GM19193 (cell line): ENCODE measurements around the gene TTC19.

ENCODE experiments used
- POLR2A ChIP-seq: IDR thresholded peaks from 4 replicates; pipeline ENCODE4 v1.6.1; 2011; ENCODE audit not compliant: insufficient read depth, insufficient read length; ENCODE audit errors: extremely low read depth

The TTC19 gene

DNA sequence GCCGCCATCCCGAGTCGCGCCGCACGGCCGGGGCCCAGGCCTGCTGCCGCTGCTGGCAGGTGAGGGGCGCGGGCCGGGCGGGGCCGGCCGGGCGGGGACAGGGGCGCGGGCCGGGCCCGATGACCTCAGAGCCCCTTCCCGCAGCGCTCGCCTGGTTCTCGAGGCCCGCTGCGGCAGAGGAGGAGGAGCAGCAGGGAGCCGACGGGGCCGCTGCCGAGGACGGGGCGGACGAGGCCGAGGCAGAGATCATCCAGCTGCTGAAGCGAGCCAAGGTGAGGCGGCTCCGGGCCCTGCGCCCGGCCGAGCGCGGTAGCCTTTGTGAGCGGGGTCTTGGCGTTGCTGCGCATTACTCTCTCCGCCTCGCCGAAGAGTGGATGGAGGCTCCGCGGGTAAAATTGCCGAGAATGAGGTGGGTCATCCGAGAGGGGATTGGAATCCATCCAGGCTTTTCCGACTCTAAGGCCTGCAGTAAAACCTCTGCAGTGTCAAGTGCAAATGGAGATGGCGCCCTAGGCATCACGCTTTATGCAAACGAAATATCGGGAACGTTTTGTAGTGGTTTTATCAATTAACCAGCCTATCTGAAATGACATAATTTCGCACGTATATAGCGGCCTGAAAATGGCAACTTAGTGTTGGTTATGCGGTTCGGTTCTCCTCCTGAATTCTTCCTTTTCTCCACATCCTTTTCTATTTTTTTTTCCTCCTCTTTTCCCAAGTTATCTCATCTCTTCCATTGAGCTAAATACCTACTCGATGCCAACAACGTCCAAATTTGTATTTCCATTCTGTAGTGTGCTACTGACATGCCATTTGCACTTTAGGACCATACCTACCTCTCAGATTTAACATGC is 577 bp downstream of the TTC19 start:
- no peak for TF ChIP-seq POLR2A

DNA sequence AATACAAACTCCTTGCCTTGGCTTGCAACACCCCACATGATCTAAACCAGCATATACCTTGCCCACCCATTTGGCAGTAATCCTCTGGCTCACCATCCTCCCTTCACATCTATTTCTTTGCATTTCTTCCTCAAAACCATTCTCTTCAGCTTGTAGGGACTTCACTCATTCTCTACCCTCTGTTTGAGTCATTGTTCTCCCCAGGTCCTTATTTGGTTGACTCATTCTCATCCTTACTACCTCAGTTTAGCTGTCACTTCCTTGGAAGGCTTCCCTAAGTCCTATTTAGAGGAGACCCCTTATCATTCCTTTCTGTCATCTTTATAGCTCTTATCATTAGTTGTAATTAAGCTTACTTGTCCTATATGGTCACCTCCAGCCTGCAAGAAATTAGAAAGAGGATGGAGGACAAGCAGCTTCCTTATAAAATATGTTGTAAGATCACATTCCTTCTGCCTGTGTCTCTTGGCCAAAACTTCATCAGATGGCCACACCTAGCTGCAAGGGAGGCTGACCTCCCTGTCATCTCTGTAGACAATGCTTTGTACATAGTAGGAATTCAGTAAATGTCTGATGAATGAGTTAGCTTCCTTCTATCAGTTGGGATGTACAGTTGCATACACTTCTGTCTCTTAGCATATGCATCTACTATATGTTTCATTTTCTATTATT is 1.7 kb downstream of the TTC19 start:
- TF ChIP-seq POLR2A = no peak

DNA sequence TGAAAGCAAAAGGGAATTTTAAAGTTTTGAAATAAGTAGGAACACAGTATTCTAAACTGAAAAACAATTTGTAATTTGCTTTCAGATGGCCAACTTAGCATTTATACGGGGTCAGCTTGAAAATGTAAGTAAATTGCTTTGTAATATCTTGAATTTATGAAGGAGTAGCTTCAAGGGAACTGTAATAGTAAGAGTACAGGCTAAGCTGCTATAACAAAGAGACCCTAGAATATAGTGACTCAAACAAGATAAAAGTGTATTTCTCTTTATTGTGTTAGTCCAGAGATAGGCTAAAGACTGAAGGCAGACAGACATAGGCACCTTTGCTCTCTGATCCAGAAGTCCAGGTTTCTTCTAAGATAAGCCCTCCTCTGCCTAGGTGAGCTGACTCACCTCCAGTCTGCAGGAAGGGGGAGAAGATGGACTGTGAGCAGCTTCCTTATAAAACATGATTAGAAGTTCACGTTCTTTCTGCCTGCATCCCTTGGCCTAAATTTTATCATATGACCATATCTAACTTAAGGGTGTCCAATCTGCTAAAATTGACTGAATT is 3.2 kb downstream of the TTC19 start:
- TF ChIP-seq POLR2A = no peak

DNA sequence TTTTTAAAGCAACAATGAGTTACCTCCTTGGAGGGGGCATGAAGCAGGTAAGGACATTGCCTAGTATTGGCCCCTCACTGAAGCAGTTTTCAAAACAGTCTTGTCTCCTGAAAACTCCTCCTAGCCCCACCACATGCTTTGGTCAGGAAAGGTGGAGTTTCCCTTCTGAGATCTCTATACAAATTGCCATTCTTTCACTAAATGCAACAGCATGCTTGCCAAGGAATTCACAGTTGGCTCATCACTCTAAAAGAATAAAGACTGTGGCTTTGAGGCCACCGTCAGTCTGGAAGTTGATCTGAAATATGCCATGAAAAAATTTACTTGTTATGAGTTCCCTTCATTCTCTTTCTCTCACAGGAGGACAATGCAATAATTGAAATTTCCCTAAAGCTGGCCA is 4.2 kb downstream of the TTC19 start:
- no peak for TF ChIP-seq POLR2A

DNA sequence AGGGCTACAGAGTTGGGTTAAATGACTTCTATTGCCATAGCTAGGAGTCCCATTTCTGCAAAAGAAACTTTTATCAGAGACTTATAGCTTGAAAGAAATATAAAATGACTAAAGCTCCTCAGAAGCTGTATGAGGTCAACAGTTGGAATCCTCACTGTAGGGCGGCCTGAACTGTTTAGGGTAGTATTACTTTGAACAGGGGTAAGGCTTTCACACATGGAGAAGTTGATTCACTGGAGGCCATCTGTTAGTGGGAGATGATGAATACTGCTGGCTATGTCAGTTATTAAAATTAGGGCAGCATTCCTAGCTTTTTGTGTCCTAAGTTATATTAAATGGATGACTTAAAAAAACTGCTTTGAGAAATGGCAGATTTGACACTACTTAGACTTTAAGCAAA is 6.0 kb downstream of the TTC19 start:
- no peak for TF ChIP-seq POLR2A

DNA sequence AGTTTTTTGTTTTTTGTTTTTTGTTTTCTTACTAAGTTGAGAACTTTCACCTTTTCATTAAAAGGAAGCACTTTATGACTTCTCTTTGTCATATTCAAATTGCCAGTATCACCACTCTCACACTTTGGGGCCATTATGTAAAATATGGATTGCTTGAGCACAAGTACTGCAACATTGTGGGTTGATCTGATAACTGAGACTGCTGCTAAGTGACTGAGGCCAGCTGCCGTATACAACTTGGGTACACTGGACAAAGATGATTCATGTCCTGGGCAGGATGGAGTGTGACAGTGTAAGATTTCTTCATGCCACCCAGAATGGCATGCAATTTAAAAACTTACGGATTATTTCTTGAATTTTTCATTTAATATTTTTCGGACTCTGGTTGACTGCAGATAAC is 7.8 kb downstream of the TTC19 start:
- TF ChIP-seq POLR2A = no peak

DNA sequence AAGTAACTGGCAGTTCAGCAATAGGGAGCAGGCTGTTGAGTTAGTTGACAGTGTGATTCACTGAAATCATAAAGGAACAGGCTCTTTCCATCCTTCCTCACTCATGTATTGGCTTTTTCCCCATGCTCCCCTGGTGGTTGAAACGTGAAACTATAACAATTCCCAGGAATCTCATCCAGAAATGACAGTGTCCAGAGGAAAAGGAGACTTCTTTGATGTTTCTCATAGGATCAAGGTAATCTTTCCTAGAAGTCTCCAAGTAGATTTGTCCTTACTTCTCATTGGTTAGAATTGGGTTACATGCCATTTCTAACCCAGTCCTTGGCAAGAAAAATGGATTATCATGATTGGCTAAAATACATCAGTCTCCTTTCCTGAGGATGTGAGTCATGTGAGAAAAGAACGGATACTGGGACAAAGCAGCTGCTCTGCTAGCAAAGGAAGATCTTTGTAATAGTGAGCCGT is 14.4 kb downstream of the TTC19 start:
- no peak for TF ChIP-seq POLR2A

DNA sequence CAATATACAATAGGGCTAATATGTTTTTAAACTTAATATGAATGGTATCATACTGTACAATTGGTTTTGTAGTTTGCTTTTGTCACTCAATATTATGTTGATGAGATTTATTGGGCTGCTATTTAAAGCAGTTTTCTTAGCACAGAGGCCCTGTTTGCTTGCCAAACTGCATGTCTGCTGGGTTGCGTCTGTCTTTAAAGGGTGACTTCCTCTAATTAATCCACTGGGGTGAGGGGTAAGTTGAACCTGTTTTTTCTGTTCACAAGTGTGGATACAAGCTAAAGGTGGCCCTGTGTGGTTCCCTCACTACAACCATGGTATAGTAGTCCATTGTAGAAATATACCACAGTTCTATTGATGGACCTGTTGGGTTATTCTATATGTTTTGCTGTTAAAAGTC is 19.7 kb downstream of the TTC19 start:
- TF ChIP-seq POLR2A = no peak

DNA sequence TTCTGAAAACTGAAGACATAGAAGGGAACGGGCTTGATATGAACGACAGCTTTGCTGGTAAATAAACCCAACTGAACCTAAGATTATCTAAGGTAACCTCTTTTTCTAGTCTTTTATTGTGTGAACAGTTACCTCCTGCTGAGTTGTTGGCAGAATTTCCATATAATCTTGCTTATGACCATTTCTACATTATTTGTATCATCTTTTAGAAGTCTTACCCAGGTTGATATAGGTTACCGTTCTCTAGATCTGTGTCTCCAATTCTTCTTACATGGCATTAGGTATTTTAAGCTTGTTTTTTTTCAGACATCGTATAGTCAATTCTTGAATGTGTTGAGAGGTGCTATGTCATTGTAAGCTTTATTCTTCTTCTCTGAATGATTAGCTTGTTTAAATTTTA is 24.3 kb downstream of the TTC19 start:
- TF ChIP-seq POLR2A = no peak

DNA sequence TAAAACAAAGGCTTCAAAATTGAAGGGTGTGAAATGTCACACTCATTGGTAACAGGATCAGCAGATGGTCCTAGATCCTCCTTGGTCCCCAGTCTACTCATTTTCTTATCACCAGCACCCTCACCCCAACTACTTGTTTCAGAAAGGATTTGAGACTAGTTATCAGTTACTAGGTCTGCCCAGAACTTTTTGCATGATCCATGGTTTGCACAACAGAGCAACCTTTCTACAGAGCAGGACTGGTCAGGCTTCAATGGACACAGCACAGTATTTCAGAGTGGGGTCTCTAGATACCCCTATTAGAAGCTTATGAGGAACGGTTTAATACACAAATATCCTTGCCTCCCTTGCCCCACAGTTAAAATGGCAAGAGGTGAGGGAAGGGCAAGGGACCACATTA is 25.6 kb downstream of the TTC19 start:
- TF ChIP-seq POLR2A = no peak

DNA sequence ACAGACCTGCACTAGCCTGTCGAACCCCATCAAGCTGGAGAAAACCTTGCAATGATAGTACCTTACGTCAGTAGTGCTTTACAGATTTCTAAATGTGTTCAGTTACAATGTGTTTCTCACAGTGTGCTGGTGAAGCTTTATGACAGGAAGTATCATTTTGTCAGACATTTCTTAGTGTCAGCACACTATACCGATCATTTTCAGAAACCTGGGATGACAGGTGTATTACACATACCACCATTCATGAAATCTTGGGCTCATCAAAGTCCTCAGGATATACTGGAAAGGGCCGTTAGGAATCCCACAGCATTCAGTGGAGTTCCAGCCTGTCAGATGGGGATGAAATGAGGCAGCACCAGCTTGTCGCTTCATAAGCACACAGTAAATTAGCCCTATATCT is 27.3 kb downstream of the TTC19 start:
- no peak for TF ChIP-seq POLR2A

DNA sequence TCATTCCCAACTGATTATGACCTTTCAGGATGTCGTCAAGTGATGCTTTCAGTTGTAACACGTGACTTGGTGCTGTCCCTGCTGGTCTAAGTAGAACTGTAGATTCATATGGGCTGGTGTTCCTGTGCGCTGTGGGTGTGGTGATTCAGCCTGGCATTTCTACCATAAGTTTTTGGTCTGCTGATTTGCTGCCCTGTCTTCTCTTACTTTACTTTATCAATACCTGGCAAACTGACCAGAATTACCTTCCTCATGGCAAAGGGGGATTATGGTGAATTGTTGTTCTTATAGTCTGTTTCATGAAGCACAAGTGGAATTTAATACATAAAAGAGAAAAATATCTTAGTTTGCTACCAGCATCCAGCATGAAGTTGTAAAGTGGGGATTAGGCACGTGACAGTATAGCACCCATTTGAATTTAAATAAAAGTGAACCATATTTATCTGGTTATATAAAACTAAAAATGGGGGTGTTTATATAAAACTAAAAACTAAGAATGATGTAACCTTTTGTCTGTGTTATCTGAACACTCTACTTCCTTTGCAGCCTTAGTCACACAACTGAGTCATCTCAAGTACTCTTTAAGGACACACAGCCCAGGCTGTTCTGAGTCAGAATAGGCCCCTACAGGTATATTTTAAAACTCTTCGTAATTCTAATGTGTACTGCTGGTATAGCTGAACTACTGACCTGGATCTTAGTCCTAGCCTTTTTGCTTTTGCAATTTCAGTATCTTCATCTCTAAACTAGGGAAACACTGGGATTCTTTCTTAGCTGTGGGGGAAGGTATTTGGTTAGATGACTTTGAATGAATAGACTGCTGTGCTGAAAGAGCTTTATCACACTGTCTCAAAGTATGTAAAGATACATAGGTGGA is 28.3 kb downstream of the TTC19 start:
- no peak for TF ChIP-seq POLR2A

DNA sequence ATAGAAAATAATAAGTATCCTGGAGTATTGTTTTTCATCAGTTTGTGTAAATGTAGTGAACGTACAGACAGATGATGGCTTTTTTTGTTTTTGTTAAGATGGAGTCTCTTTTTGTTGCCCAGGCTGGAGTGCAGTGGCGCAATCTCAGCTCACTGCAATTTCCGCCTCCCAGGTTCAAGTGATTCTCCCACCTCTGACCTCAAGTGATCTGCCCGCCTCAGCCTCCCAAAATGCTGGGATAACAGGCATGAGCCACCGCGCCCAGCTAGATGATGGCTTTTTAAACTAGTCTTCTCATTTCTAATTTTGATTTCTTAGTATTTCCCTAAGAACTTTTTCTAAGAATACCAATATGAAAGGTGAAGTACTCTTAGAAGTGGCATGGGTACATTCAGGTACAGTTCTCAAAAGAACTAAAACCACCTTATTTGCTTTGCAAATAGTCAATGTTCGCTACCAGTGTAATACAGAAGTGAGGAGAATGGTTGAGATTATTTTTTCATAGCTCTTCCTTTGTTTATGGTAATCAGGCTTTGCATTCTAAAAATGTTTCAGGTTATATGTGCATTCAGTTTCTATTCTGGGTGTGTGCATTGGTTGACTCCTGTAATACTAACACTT is 34.2 kb downstream of the TTC19 start:
- TF ChIP-seq POLR2A = no peak

DNA sequence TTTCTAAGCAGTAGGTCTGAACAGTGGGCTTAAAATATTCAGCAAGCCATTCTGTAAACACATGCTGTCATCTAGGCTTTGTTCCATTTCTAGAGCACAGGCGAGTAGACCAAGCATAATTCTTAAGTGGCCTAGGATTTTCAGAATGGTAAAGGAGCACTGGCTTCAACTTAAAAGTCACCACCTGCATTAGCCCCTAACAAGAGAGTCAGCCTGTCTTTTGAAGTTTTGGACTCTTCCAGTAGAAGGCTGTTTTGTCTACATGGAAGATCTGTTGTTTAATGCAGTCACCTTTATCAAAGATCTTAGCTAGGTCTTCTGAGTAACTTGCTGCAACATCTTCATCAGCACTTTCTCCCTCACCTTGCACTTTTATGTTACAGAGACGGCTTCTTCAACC is 36.6 kb downstream of the TTC19 start:
- TF ChIP-seq POLR2A = no peak

DNA sequence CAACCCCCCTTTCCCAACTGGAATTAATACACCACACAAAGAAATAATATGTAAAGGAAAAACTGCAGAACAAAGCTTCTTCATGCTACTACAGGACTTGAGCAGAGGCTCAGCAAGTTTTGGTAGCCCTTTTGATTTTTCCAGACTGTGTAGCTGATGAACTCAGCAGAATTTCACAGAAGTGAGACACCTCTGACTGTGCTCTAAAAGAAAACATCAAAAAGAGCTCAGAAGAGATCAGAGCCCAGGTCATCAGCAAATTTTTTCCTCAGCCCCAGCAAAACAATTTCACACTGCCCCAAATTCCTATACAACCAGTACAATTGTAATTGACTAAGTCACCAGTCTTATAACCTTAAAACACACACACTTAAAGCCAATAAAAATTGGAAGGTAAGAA is 38.0 kb downstream of the TTC19 start:
- TF ChIP-seq POLR2A = no peak

DNA sequence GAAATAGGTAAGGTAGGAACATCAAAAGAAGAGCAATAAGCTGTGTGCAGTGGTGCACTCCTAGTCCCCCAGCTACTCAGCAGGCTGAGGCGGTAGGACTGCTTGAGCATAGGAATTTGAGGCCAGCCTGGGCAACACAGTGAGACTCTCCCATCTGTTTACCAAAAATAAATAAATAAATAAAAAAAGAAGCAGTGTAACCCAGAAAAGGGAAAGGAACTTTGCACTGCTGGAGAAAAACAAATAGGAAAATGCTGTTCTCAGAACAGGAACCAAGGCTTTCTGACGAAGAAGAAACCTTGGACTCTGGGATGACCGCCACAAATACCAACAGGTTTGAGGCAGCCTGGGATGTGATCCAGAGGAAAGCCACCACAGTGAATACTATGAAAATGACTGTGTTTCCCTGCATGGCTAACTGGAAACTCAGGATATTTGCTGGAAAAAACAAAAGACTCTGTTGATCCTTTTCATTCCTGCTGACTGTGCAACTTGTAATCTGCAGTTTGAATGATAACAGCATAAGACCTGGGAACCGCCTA is 41.2 kb downstream of the TTC19 start:
- TF ChIP-seq POLR2A = no peak
